GM21423 (cell line): ENCODE results near the gene REM2.

Experiments used
- ATAC-seq: cut with Tn5 transposase; IDR thresholded peaks from one replicate; pipeline ENCODE4 v1.9.1; 2021; ENCODE audit warnings: mild to moderate bottlenecking, moderate library complexity; ENCODE audit not compliant: unreplicated experiment

Gene REM2

GRCh38 chr14:22872833-22873520, 10.0 kb upstream of the REM2 start:
- no peak for ATAC-seq

GRCh38 chr14:22875003-22875747, 7.8 kb upstream of the REM2 start:
- no peak for ATAC-seq

GRCh38 chr14:22875748-22876319, 7.2 kb upstream of the REM2 start:
- ATAC-seq: no peak

- ATAC-seq: no peak
These were observed 6.0 kb upstream of the REM2 start for GRCh38 chr14:22877000-22877501.

- no peak for ATAC-seq
These were observed 4.5 kb upstream of the REM2 start for GRCh38 chr14:22878271-22879246.

GRCh38 chr14:22882064-22882463, 958 bp upstream of the REM2 start:
- ATAC-seq: no peak

GRCh38 chr14:22882529-22883172, 371 bp upstream of the REM2 start:
- ATAC-seq: no peak

- no peak for ATAC-seq
These were observed 1.2 kb downstream of the REM2 start for GRCh38 chr14:22884076-22884737.

GRCh38 chr14:22884738-22885523, 1.9 kb downstream of the REM2 start:
- ATAC-seq: no peak

GRCh38 chr14:22885975-22886374, 3.0 kb downstream of the REM2 start:
- ATAC-seq: no peak

GRCh38 chr14:22886500-22887259, 3.7 kb downstream of the REM2 start:
- peak; percentile 44 for ATAC-seq

GRCh38 chr14:22887260-22887989, 4.4 kb downstream of the REM2 start:
- ATAC-seq: peak; percentile 30

GRCh38 chr14:22887990-22888378, 5.0 kb downstream of the REM2 start:
- peak; percentile 38 for ATAC-seq

- no peak for ATAC-seq
These were observed 5.6 kb downstream of the REM2 start for GRCh38 chr14:22888662-22889061.

GRCh38 chr14:22890416-22890815, 7.4 kb downstream of the REM2 start:
- no peak for ATAC-seq

GRCh38 chr14:22892488-22892887, 9.5 kb downstream of the REM2 start:
- ATAC-seq: no peak

- no peak for ATAC-seq
These were observed 10.7 kb downstream of the REM2 start for GRCh38 chr14:22893706-22894105.

GRCh38 chr14:22895402-22895801, 12.4 kb downstream of the REM2 start:
- ATAC-seq: no peak
